CD14-positive monocyte (primary cell): ENCODE results near the gene GMPR. TPM values are rescaled to one million over a fixed set of nuclear protein-coding genes. Genes with fewer than 3 reads are reported as not detected.

Experiments
- DNase-seq, 3 donors: peaks; one replicate each; pipeline ENCODE4 v3.0.0-alpha.2; 2011 to 2022
- H2AFZ ChIP-seq: 2 replicates; pipeline ENCODE4 v1.6.0; 2012; ENCODE audit warnings: mild to moderate bottlenecking, low read depth, low read length, inconsistent platforms; ENCODE audit not compliant: insufficient read depth, poor library complexity, severe bottlenecking
- H3K27ac ChIP-seq, 2 donors: 1 replicate in 1 of 2; 2 replicates in 1 of 2; pipeline ENCODE4 v1.5.1; 2012 to 2013; ENCODE audit warnings: low read length in 2 of 2, control low read depth in 1 of 2, inconsistent platforms in 1 of 2, low read depth in 1 of 2, mild to moderate bottlenecking in 1 of 2
- H3K27me3 ChIP-seq, 2 donors: one replicate each; pipeline versions ENCODE4 v1.6.0 to v1.6.1; 2011 to 2013; ENCODE audit warnings: low read length in 2 of 2; ENCODE audit not compliant: control insufficient read depth in 2 of 2, insufficient read depth in 2 of 2
- H3K36me3 ChIP-seq, 2 donors: replicated peaks in 1 of 2; 1 replicate in 1 of 2; 2 replicates in 1 of 2; pipeline versions ENCODE4 v1.5.1 to v1.6.1; 2012 to 2013; ENCODE audit warnings: low read length in 2 of 2, control low read depth in 1 of 2, inconsistent platforms in 1 of 2, mild to moderate bottlenecking in 1 of 2; ENCODE audit not compliant: insufficient read depth in 2 of 2, control insufficient read depth in 1 of 2
- H3K4me1 ChIP-seq, 2 donors: 1 replicate in 1 of 2; 2 replicates in 1 of 2; pipeline versions ENCODE4 v1.5.1 to v1.6.1; 2012 to 2013; ENCODE audit warnings: low read length in 2 of 2, control low read depth in 1 of 2, inconsistent platforms in 1 of 2, mild to moderate bottlenecking in 1 of 2, moderate library complexity in 1 of 2; ENCODE audit not compliant: insufficient read depth in 2 of 2, control insufficient read depth in 1 of 2
- H3K4me2 ChIP-seq: replicated peaks from 2 replicates; pipeline ENCODE3; 2012; ENCODE audit warnings: low read length, moderate library complexity, mild to moderate bottlenecking; ENCODE audit not compliant: poor library complexity, severe bottlenecking; ENCODE audit errors: extremely low read depth
- H3K4me3 ChIP-seq, 3 experiments: fragments of 200-600 bp in 1 of 3; sonication (generic) in 1 of 3; replicated peaks in 1 of 3; 1 replicate in 2 of 3; 2 replicates in 1 of 3; pipeline ENCODE4 v1.5.1; 2011 to 2013; ENCODE audit warnings: low read length in 3 of 3, mild to moderate bottlenecking in 3 of 3, control low read depth in 2 of 3, low read depth in 2 of 3, inconsistent platforms in 1 of 3, moderate library complexity in 1 of 3
- H3K79me2 ChIP-seq: 2 replicates; pipeline ENCODE4 v1.6.0; 2012; ENCODE audit warnings: mild to moderate bottlenecking, control low read depth, inconsistent platforms, low read length, moderate library complexity; ENCODE audit not compliant: insufficient read depth
- H3K9ac ChIP-seq: 2 replicates; pipeline ENCODE4 v1.6.0; 2017; ENCODE audit warnings: low read length, mild to moderate bottlenecking; ENCODE audit not compliant: insufficient read depth, poor library complexity, severe bottlenecking
- H3K9me3 ChIP-seq, 2 donors: replicated peaks in 1 of 2; 1 replicate in 1 of 2; 2 replicates in 1 of 2; pipeline versions ENCODE4 v1.5.1 to v1.6.1; 2012 to 2013; ENCODE audit warnings: low read length in 2 of 2, control low read depth in 1 of 2; ENCODE audit not compliant: control insufficient read depth in 1 of 2, insufficient read depth in 1 of 2
- H4K20me1 ChIP-seq: 2 replicates; pipeline ENCODE4 v1.6.0; 2012; ENCODE audit warnings: mild to moderate bottlenecking, low read length, control low read depth, moderate library complexity; ENCODE audit not compliant: insufficient read depth
- H3K27ac Mint-ChIP-seq, 7 donors: one replicate each; pipeline ENCODE4 v1.8.0; 2020; ENCODE audit warnings: mild to moderate bottlenecking in 7 of 7, mixed read lengths in 7 of 7, moderate library complexity in 6 of 7, inconsistent platforms in 2 of 7
- H3K27me3 Mint-ChIP-seq, 3 donors: one replicate each; pipeline ENCODE4 v1.8.0; 2021 to 2022; ENCODE audit warnings: low read depth in 3 of 3, mild to moderate bottlenecking in 3 of 3, mixed read lengths in 3 of 3, moderate library complexity in 3 of 3, inconsistent platforms in 1 of 3
- H3K36me3 Mint-ChIP-seq, 2 donors: one replicate each; pipeline ENCODE4 v1.8.0; 2020; ENCODE audit warnings: mixed read lengths in 2 of 2, inconsistent platforms in 1 of 2, mild to moderate bottlenecking in 1 of 2
- H3K4me1 Mint-ChIP-seq: one replicate; pipeline ENCODE4 v1.8.0; 2020; ENCODE audit warnings: mild to moderate bottlenecking, mixed read lengths
- H3K4me3 Mint-ChIP-seq, 2 donors: one replicate each; pipeline ENCODE4 v1.8.0; 2020; ENCODE audit warnings: mild to moderate bottlenecking in 2 of 2, mixed read lengths in 2 of 2, moderate library complexity in 1 of 2
- H3K9me3 Mint-ChIP-seq, 7 donors: one replicate each; pipeline ENCODE4 v1.8.0; 2020 to 2022; ENCODE audit warnings: mixed read lengths in 7 of 7, mild to moderate bottlenecking in 6 of 7, moderate library complexity in 6 of 7, inconsistent platforms in 2 of 7
- WGBS: methylation state at CpG from one replicate; pipeline ENCODE4 v1.1.5; 2013; ENCODE audit warnings: missing lambda C conversion rate; ENCODE audit not compliant: insufficient coverage; 5-methylcytosine and 5-hydroxymethylcytosine counted together
- intact Hi-C, 2 donors: fragments of 100-400 bp; cut with micrococcal nuclease; formaldehyde crosslinking; loops; one replicate each; pipeline versions ENCODE4 v1.15.0 to v1.15.1; 2023
- polyA plus RNA-seq, 3 donors: library from polyadenylated mRNA; depleted of rRNA in 1 of 3; unstranded in 2 of 3; stranded (reverse) in 1 of 3; fragments of 300-500 nt in 2 of 3; fragments of >200 nt in 1 of 3; fragmentation: Illumina TruSeq in 2 of 3; gene quantifications; 1 replicate in 2 of 3; 2 replicates in 1 of 3; pipeline ENCODE4 v1.2.3, GENCODE V29; 2012 to 2021
- TF ChIP-seq, protein P1 (sequence below): fragments of 200-600 bp; IDR thresholded peaks from one replicate; pipeline ENCODE4 v1.8.0; 2022; ENCODE audit warnings: antibody characterized with exemption, mild to moderate bottlenecking

Gene GMPR
- polyA plus RNA-seq, 3 donors, result 1.9 to 3.8 (median 3.2) TPM

DNA sequence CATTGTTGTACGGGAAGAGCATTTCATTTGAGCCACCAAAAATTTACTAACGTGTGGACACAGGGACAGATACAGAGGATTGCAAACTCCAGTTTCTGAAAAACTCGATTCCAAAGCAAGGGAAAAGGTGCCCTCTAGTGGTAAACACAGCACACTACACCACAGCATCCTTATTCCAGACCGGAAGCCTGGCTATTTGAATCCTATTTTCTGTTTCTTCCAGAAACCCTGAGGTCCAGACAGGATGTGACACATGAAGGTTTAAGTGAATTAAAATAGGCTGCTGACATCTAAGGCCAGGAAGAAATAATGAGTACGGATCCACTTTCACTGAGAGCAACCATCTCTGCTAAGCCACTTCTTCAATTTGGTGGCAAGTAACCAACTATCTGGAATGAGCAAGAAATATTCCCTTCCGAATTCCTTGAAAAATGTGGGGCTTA is 31.8 kb upstream of the GMPR start:
- Histone ChIP-seq H3K9ac (no peak overlapping the region), H4K20me1 (no peaks in the 10 kb centered on the region), H3K27me3 (no peaks in the 10 kb centered on the region), H3K27ac (no peak overlapping the region), H3K79me2 (no peaks in the 10 kb centered on the region), H3K4me1 (no peaks in the 10 kb centered on the region), H2AFZ (no peak overlapping the region), H3K4me2 (no peak overlapping the region), H3K4me3 (no peak overlapping the region), H3K36me3 (no peaks in the 10 kb centered on the region), H3K9me3 (no peaks in the 10 kb centered on the region)
- H3K4me1 Mint-ChIP-seq, result peaks cover 1% of the 10 kb centered on the region
- no peaks in the 10 kb centered on the region for H3K9me3 Mint-ChIP-seq
- WGBS, result no CpG with 5 or more reads among the region's 6 CpGs
- peak overlapping the region in 1 of 7 donors; percentile 23 for H3K27ac Mint-ChIP-seq
- TF ChIP-seq, protein P1, sequence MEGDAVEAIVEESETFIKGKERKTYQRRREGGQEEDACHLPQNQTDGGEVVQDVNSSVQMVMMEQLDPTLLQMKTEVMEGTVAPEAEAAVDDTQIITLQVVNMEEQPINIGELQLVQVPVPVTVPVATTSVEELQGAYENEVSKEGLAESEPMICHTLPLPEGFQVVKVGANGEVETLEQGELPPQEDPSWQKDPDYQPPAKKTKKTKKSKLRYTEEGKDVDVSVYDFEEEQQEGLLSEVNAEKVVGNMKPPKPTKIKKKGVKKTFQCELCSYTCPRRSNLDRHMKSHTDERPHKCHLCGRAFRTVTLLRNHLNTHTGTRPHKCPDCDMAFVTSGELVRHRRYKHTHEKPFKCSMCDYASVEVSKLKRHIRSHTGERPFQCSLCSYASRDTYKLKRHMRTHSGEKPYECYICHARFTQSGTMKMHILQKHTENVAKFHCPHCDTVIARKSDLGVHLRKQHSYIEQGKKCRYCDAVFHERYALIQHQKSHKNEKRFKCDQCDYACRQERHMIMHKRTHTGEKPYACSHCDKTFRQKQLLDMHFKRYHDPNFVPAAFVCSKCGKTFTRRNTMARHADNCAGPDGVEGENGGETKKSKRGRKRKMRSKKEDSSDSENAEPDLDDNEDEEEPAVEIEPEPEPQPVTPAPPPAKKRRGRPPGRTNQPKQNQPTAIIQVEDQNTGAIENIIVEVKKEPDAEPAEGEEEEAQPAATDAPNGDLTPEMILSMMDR, result peak; percentile 98
- no peak overlapping the region for H3K4me3 Mint-ChIP-seq
- peak; percentile 40 to 62 (median 57) for DNase-seq
- H3K36me3 Mint-ChIP-seq, result no peaks in the 10 kb centered on the region
- intact Hi-C loops, result loop anchor here (1.0 to 2.0 kb wide), 2 partner anchors 515 to 516 kb away; no protein-coding TSS in a partner anchor
- H3K27me3 Mint-ChIP-seq, result peaks cover 0 to 6% (median 2%) of the 10 kb centered on the region in 3 donors

DNA sequence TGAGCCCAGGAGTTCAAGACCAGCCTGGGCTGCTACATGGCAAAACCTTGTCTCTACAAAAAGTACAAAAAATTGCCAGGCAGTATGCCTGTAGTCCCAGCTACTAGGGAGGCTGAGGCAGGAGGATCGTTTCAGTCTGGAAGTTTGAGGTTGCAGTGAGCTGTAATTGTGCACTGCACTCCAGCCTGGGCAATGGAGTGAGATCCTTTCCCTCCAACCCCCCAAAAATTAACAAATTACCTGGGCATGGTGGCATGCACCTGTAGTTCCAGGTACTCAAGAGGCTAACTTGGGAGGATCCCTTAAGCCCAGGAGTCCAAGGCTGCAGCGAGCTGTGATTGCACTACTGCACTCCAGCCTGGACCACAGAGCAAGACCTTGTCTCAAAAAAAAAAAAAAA is 29.4 kb upstream of the GMPR start:
- no peak overlapping the region for H3K9ac ChIP-seq
- H4K20me1 ChIP-seq, result no peaks in the 10 kb centered on the region
- Mint-ChIP-seq H3K9me3 (no peaks in the 10 kb centered on the region), H3K36me3 (no peaks in the 10 kb centered on the region), H3K27me3 (peaks cover 0 to 6% (median 4%) of the 10 kb centered on the region in 3 donors), H3K4me3 (no peak overlapping the region), H3K4me1 (peaks cover 1% of the 10 kb centered on the region), H3K27ac (peak overlapping the region in 1 of 7 donors; percentile 57)
- no peaks in the 10 kb centered on the region for H3K27me3 ChIP-seq
- H3K36me3 ChIP-seq, result no peaks in the 10 kb centered on the region
- H3K4me3 ChIP-seq, result no peak overlapping the region
- intact Hi-C loops, result no loop called here
- no peak overlapping the region for H3K27ac ChIP-seq
- TF ChIP-seq, protein P1, result no peak
- no peaks in the 10 kb centered on the region for H3K9me3 ChIP-seq
- H3K4me2 ChIP-seq, result no peak overlapping the region
- DNase-seq, result no peak
- no peaks in the 10 kb centered on the region for H3K4me1 ChIP-seq
- no peak overlapping the region for H2AFZ ChIP-seq
- no CpG with 5 or more reads among the region's 2 CpGs for WGBS
- H3K79me2 ChIP-seq, result no peaks in the 10 kb centered on the region
